HG03039 (cell line): Measurements from ENCODE around the gene WWOX.

Experiments used
- ATAC-seq: cut with Tn5 transposase; IDR thresholded peaks from one replicate; pipeline ENCODE4 v1.9.1; 2021; ENCODE audit warnings: mild to moderate bottlenecking, moderate library complexity; ENCODE audit not compliant: unreplicated experiment

WWOX gene

GRCh38 chr16:78192734-78193488 is 93.5 kb downstream of the WWOX start:
- no peak for ATAC-seq

- ATAC-seq, result no peak
Observed at GRCh38 chr16:78194948-78195347, 95.5 kb downstream of the WWOX start.

- ATAC-seq, result no peak
Observed at GRCh38 chr16:78195797-78196196, 96.3 kb downstream of the WWOX start.

- no peak for ATAC-seq
Observed at GRCh38 chr16:78196502-78196901, 97.0 kb downstream of the WWOX start.

- ATAC-seq, result no peak
Observed at GRCh38 chr16:78198288-78198687, 98.8 kb downstream of the WWOX start.

GRCh38 chr16:78199325-78200022 is 100.0 kb downstream of the WWOX start:
- ATAC-seq, result no peak

- no peak for ATAC-seq
Observed at GRCh38 chr16:78200023-78200389, 100.6 kb downstream of the WWOX start.

GRCh38 chr16:78200623-78201096 is 101.2 kb downstream of the WWOX start:
- ATAC-seq, result no peak

GRCh38 chr16:78205506-78205905 is 106.1 kb downstream of the WWOX start:
- no peak for ATAC-seq

- no peak for ATAC-seq
Observed at GRCh38 chr16:78206623-78207223, 107.3 kb downstream of the WWOX start.

- ATAC-seq, result no peak
Observed at GRCh38 chr16:78209951-78210661, 110.7 kb downstream of the WWOX start.

GRCh38 chr16:78211020-78211599 is 111.7 kb downstream of the WWOX start:
- no peak for ATAC-seq

GRCh38 chr16:78211946-78212345 is 112.5 kb downstream of the WWOX start:
- ATAC-seq, result no peak

GRCh38 chr16:78212674-78213073 is 113.2 kb downstream of the WWOX start:
- no peak for ATAC-seq

- ATAC-seq, result no peak
Observed at GRCh38 chr16:78213751-78214150, 114.3 kb downstream of the WWOX start.

- ATAC-seq, result no peak
Observed at GRCh38 chr16:78215222-78215621, 115.8 kb downstream of the WWOX start.

GRCh38 chr16:78216166-78216745 is 116.8 kb downstream of the WWOX start:
- no peak for ATAC-seq

GRCh38 chr16:78217276-78217675 is 117.8 kb downstream of the WWOX start:
- no peak for ATAC-seq

GRCh38 chr16:78218279-78218678 is 118.8 kb downstream of the WWOX start:
- no peak for ATAC-seq

GRCh38 chr16:78218856-78219651 is 119.6 kb downstream of the WWOX start:
- ATAC-seq, result no peak
